C1 segment of cervical spinal cord (tissue), 14 donors: Measurements from ENCODE around the gene CIDEC.

Experiments used
- DNase-seq, 14 donors: peaks; one replicate each; lab custom pipeline; 2025; lab: John Stamatoyannopoulos, UW

The CIDEC gene

DNA sequence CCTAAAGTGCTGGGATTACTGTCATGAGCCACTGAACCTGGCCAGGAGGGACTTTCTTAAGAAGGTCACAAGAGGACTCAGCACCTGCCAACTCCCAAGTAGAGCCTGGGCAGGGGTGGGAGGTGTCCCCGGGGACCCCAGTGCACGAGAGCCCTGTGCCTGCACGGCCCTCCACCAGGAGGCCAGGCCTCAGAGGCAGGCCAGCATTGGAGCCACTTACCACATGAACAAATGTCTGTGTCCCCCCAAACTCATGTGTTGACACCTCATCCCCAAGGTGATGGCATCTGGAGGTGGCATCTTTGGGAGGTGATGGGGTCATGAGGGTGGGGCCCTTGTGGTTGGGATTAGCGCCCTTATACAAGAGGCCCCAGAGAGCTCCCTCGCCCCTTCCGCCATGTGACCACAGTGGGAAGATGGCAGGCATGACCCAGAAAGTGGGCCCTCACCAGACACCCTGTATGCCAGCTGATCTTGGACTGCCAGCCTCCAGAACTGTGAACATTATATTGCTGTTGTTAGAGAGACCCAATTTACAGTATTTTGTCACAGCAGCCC lies 33.0 kb downstream of the CIDEC start:
- DNase-seq, result no peak

DNA sequence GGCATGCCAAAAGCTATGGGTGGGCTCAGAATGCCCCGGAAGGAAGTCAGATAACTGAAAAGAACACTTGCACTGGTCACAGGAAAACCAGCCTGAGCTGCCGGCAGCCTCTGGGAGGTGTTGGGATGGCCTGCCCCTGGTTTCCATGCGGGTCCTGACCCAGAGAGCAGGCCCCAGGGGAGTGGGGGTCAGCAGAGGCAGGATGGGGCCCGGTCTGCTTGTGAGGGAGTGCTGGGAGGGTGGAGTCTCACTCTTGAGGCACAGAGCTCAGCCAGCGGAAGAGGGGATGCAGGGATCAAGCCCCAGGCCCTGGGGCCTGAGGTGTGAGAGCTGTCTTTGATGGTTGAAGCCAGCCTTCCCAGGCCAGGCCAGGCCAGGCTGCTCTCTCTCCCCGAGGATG lies 33.8 kb downstream of the CIDEC start:
- no peak for DNase-seq

DNA sequence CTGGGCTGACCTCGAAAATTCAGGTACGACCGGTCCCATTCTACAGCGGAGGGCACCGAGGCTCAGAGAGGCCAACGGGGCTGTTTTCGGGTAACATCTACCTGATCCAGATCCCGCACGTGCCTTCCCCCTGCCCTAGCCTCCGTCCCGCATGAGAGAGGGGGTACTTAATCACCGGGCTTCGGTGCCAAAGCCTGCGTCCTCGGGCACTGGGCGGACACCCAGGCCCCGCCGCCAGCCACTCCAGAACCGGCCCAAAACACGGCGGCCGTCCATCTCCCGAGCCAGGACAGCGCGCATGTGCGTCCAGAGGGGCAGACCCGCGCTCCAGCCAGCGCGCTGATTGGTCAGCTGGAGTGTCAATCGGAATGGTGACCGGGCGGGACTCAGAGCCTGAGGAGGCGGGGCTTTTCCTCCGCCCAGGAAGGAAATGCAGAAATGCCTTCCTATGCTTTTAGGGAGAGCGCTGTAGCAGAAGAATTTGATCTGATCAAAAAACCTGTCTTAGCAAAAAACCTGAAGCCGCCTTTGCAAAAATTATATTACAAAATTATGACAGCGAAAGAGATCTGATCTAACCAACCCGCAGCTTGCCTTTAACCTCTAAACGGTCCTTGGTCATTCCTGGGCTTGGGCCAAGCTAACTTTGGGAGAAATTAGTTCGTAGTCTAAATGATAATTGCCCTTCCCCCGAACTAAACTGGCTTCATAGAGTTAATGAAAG lies 36.2 kb downstream of the CIDEC start, which contains the start of gene RPUSD3:
TSS of gene RPUSD3 (minus strand) at position 294 of the 724 bp plus-strand sequence. CDS start at position 276, 18 bp downstream.
- peak; percentile 72 to 96 (median 94) for DNase-seq

DNA sequence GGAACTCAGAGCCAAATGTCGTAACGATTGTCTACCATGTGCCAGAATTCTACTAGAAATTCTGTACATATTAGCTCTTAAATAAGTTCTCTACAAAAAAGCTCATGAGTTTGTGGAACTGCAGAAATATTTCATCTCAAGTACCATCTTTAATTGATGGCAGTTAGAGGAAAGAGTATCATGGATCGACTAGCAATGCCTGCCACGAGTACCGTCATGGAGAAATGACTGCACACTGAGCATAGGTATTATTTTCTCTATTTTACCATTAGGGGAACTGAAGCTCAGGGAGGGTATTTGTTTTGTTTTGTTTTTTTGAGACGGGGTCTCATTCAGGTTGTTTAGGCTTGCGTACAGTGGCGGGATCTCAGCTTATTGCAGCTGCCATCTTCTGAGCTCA lies 39.0 kb downstream of the CIDEC start:
- no peak for DNase-seq

DNA sequence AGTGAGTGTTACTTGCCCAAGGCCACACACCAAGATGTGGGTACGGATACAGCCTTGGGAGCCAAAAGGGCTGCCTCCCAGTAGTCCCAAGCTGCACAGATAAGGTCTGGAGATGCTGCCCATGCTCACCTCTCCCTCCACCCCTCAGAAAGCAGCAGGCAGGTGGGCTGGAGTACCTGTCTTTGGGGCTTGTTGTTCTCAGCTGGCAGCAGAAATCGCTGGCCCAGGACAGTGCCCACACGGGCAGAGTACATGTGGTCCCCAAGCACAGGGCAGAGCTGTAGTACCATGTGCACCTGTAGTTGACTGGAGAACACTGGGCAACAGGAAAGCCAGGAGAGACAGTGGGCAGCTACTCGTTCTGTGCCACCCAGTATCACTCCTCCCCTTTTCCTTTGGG lies 41.2 kb downstream of the CIDEC start:
- no peak for DNase-seq

DNA sequence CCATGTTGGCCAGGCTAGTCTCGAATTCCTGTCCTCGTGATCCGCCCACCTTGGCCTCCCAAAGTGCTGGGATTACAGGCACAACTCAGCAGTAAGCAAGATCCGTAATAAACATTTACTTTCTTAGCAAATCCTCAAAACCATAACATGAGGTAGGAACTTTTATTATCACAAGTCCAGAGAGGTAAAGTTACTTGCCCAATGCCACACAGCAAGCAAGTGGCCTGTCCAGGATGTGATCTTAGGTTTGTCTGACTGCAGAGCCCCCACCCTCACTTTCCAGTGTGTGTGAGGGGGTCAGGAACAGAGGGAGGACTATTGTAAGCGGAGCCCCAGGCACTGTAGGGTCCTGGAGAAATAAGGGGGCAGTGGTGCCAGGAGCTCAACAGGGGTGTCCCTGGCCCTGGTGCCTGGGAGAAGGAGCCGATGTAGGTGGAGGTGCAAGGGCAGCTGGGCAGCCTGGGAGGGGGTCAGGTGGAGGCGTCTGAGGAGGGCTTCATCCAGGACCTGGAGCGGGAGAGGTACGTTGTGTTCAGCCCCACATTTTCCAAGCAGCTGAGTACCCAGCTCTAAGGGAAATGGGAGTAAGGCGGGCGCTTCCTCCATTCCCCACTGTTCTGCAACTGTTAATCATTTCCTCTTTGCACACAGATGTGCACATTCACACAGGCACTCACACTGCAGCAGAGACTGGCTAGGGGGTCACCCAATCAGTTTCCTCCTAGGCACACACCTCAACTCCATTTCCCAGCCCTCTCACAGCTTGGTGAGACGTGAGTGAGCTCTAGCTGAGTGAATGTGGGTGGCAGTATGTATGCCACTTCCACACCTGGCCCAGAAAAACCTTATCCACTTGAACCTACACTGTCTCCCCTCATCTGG lies 42.1 kb downstream of the CIDEC start:
- DNase-seq, result no peak

DNA sequence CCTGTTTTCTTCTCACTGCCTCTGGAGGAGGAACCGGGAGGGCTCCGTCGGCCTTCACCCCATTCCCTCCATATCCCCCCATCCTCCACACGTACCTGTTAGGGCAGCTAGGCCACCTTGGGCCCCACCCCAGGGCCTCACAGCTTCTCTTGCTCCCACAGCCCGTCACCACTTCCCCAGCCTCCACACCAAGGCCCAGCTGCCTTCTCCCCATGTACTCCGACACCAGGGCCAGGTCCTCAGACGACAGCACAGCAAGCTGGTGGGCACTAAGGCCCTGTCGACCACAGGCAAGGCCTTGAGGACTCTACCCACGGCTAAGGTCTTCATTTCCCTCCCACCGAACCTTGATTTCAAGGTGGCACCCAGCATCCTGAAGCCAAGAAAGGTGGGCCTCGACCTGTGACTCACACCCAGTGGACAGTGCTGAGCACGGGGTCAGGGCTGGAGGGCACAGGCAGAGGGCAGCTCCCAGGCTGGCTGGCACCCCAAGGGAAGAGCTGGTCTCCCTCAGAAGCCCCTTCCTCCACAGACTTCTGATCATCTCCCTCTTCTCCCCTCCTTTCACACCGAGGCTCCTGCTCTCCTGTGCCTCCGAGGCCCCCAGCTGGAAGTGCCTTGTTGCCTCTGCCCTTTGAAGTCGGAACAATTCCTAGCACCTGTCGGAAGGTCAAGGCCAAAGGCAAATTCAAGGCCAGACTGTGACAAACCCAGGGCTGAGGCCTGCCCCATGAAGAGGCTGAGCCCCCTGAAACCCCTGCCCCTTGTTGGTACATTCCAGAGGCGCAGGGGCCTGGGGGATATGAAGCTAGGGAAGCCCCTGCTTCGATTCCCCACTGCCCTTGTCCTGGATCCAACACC lies 45.3 kb downstream of the CIDEC start:
- no peak for DNase-seq

DNA sequence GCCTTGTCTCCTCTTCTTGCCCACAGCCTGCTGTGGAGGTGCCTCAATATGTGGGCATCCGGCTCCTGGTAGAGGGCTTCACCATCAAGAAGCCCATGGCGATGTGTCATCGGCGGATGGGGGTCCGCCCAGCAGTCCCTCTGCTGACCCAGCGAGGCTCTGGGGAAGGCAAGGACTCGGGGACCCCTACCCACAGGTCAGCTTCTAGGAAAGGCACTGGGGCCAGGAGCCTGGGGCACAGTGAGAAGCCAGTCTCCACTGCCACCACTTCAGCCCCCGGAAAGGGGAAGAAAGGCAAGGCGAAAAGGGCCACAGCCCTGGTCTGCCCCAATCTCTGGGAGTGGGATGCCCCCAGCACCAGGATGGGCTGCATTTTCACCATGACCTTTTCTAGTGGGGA lies 47.0 kb downstream of the CIDEC start:
- DNase-seq, result no peak

DNA sequence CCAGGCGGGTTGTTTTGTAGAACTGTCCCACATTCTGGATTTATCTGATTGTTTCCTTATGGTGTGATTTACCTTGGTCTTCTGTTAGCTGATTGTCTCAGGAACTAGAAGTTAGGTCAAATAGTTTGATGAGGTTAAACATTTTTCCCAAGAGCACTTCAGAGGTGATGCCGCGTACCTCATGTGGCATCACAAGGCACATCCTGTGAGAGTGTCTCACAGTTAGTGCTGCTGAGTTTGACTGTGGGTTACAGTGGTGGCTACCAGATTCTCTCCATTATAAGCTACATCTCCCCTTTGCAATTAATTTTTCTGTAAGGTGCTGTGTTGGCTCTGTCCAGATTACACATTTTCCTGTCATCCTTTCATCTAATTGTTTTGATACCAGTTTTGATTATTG lies 48.8 kb downstream of the CIDEC start:
- DNase-seq, result no peak

DNA sequence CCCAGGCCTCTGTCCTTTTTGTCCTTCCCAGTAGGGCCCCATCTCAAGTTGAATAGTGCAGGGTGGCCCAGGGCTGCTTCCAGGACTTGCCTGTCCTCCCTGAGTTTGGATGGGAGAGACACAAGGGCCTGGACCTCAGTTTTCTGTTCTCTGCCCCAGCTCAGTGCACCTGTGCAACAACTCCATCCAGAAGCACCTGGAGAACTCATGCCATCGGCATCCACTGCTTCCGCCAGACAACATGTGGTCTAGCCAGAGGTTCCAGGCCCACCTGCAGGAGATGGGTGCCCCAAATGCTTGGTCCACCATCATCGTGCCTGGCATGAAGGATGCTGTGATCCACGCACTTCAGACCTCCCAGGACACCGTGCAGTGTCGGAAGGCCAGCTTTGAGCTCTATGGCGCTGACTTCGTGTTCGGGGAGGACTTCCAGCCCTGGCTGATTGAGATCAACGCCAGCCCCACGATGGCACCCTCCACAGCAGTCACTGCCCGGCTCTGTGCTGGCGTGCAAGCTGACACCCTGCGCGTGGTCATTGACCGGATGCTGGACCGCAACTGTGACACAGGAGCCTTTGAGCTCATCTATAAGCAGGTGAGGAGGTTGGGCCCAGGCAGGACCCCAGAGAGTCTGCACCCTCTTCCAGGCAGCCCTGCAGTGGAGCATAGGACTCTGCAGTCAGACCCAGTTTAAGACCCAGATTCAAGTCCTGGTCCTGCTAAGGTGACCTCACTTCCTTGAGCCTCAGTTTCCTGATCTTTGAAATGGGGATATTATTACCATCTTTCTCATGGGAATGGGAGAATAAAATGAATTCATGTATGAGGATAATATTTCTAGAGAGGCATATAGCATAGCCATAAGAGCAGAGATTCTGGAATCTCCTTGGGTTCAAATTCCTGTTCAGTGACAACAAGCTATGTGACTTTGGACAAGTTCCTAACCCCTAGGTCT lies 51.0 kb downstream of the CIDEC start:
- no peak for DNase-seq

DNA sequence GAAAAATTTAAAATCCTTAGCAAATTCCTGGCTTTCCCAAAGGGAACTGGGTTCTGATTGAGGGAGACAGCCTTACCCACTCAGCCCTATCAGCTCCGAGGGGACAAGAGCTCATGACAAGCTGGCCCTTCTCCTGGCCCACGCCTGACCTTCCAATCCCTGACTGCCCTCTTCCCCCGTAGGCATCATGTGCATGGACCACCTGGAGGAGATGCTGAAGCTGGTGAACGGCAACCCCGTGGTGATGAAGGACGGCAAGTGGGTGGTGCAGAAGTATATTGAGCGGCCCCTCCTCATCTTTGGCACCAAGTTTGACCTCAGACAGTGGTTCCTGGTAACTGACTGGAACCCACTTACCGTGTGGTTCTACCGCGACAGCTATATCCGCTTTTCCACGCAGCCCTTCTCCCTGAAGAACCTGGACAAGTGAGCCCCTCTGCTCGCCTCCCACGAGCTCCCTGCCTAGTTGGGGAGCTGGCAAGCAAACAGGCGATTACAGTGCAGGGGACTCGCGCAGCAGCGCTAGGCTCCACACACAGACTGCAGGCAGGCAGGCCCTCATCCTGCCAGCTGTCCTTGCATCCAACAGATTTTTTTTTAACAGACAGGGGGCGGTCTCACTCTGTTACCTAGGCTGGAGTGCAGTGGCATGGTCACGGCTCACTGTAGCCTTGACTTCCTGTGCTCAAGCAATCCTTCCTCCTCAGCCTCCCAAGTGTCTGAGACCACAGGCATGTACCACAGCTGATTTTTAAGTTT lies 53.1 kb downstream of the CIDEC start:
- DNase-seq, result no peak

DNA sequence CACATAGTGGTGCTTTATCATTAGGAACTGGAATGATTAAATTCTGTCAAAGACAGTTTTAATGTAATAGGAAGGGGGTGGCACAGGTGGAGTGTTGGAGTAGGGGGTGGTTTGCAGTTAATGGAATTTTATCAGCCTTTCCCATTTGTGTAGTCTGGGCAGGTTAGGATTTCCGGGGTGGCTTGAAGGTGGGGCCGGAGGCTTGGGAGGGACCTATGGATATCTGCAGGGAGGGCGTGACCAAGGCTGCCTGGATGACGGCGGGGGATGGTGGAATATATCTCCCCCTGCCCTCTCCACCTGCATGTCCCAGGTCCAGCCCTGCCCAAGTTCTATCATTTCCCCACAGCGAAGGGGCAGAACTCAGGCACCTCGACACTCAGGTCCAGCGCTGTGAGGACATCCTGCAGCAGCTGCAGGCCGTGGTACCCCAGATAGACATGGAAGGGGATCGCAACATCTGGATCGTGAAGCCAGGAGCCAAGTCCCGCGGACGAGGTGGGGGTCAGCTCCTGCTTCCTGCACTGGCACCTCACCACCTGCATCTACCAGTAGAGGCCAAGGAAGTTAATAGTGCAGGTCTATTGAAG lies 54.5 kb downstream of the CIDEC start:
- no peak for DNase-seq

DNA sequence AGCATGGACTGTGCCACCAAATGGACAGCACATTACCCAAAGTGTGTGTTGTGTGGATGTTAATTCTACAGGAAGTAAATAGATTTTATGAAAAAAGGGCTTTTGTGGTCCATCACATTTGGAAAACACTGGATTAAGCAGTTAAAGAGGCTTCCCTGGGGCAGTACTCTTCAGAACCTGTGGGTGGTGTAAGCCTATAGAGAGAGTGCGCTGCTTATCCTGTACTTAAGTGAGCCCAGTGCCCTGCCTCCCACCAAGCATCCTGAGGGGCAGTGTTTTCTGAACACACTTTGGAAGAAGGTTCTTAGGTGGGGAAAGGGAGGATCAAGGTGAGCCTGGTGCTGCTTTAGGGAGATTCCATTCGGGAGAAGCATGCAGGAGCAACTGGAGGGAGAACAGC lies 59.1 kb downstream of the CIDEC start:
- no peak for DNase-seq

DNA sequence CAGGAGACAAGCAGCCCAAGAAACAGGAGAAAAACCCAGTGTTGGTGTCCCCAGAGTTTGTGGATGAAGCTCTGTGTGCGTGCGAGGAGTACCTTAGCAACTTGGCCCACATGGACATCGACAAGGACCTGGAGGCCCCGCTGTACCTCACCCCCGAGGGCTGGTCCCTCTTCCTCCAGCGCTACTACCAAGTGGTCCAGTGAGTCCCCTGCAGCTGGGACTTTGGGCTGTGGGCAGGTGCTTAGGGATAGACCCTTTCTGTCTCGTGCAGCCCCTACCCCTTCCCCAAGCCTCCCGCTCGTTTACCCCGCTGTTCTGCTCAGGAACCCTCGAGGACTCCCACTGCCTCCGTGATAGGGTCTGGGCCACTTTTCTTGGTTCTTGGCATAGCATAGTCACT lies 59.5 kb downstream of the CIDEC start:
- no peak for DNase-seq

DNA sequence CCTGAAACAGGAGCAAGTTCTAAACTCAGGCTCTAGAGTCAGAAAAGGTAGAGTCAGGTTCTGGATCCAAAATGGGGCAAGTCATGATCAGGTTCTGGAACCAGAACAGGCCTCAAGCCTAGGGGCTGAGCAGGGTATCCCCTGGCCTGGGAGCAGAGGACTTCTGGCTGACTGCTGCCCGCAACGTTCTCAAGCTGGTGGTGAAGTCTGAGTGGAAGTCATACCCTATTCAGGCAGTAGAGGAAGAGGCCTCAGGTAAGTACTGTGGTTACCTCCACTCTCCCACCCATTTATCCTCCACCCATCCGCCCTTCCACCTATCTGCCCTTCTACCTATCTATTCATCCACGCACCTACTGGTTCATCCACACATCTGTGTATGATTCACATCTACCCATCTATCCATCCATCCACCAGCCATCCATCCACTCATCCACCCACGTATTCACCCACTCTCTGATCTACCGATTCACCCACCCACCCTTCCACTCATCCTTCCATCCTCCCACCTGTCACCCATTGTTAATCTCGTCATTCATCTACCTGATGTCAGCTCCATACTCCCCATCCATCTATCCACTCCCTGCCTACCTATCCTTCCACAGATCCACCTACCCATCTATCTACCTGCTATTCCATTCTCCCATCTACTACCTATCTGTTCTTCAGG lies 61.3 kb downstream of the CIDEC start:
- DNase-seq, result no peak

DNA sequence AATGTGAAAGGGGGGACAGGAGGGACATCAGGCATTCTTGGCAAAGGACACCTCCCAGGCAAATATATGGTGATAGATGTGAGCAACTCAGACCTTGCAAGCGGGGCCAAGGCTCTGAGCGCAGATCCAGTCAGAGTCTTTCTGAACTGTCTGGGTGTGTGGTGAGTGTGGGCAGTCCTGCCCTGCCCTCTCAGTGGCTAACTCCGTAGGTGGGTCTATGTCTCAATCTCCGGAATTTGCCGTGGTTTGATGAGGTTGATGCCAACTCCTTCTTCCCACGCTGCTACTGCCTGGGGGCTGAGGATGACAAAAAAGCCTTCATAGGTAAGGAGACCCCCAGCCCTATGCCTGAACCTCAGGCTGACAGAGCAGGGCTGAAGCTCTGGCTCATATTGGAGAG lies 62.6 kb downstream of the CIDEC start:
- no peak for DNase-seq
